MG63 (cell line): ENCODE measurements around the gene ALG11. TPM values are rescaled to one million over a fixed set of nuclear protein-coding genes. Genes with fewer than 3 reads are reported as not detected.
"Not testable (repeated sequence)": the region's sequence is repeated elsewhere in the genome, so short reads cannot be mapped to it uniquely, and the experiment has no call there.

Experiments used
- DNase-seq: peaks from one replicate; pipeline ENCODE4 v3.0.0-alpha.2; 2020
- H3K27me3 ChIP-seq: fragments of 250-450 bp; sonication (Bioruptor Pico); 2 replicates; pipeline ENCODE4 v1.5.1; 2020; ENCODE audit warnings: mild to moderate bottlenecking, moderate library complexity
- H3K36me3 ChIP-seq: fragments of 250-450 bp; sonication (Bioruptor Pico); 2 replicates; pipeline ENCODE4 v1.5.1; 2020; ENCODE audit warnings: mild to moderate bottlenecking, moderate library complexity
- H3K4me3 ChIP-seq: fragments of 250-450 bp; sonication (Bioruptor Pico); 2 replicates; pipeline ENCODE4 v1.5.1; 2020; ENCODE audit warnings: mild to moderate bottlenecking, moderate library complexity
- H3K9me3 ChIP-seq: fragments of 250-450 bp; sonication (Bioruptor Pico); 2 replicates; pipeline ENCODE4 v1.5.1; 2020; ENCODE audit warnings: mild to moderate bottlenecking, moderate library complexity
- total RNA-seq: library from RNA; depleted of rRNA; stranded (reverse); fragments of >200 nt; shearing (Covaris generic); gene quantifications from 2 replicates; pipeline ENCODE4 v1.2.3, GENCODE V29; 2014; ENCODE audit warnings: low replicate concordance; rRNA removed

The ALG11 gene, protein sequence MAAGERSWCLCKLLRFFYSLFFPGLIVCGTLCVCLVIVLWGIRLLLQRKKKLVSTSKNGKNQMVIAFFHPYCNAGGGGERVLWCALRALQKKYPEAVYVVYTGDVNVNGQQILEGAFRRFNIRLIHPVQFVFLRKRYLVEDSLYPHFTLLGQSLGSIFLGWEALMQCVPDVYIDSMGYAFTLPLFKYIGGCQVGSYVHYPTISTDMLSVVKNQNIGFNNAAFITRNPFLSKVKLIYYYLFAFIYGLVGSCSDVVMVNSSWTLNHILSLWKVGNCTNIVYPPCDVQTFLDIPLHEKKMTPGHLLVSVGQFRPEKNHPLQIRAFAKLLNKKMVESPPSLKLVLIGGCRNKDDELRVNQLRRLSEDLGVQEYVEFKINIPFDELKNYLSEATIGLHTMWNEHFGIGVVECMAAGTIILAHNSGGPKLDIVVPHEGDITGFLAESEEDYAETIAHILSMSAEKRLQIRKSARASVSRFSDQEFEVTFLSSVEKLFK
- 9.6 and 16.1 TPM in 2 replicates for total RNA-seq

DNA sequence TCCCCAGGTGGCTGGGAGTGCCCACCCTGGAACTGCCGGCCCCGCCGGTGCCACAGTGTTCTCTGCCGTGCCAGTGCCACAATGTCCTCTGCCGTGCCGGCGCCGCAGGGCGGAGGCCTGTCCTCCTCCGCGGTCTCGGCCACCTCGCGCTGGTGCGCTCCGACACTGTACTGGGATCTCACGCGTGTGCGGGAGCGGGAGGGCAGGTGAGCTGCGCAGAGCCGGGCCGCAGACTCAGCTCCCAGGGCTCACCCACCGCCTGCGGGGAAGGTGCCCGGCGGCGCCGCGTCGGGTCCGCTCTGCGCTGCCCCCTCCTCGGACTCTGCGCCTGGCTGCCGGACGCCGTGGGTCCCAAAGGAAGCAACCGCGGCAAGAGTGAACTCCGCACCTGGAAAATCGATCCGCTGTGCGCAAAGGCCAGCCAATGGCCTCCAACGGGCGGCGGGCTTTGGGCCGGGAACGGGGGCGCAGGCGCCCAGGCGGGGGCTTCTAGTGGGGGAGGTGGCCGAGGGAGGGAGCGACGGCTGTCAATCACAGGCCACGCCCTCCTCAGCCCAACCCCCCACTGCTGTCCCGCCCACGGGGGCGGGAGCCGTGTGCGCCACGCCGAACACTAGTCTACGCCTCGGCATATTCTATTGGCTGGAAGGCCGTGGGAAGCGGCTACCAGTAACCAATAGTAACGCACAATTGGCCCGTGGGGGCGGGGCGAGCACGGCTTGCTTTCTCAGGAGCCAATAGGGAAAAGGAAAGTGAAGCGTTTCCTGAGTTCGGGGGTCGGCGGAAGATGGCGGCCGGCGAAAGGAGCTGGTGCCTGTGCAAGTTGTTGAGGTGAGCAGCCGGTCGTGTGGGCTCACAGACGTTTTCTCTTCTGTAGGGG lies at the start of gene ALG11:
ALG11 (plus strand) TSS at position 767 of the 880 bp plus-strand sequence; CDS start at position 788, 21 bp downstream.
- peak; percentile 96 for DNase-seq
- no peaks in the 10 kb centered on the region for H3K9me3 ChIP-seq
- H3K36me3 ChIP-seq, result no peaks in the 10 kb centered on the region; the same call in none of the 2 replicates
- peaks cover 11% of the 10 kb centered on the region for H3K27me3 ChIP-seq
- peak within 1 kb of the TSS; percentile 77 for H3K4me3 ChIP-seq

DNA sequence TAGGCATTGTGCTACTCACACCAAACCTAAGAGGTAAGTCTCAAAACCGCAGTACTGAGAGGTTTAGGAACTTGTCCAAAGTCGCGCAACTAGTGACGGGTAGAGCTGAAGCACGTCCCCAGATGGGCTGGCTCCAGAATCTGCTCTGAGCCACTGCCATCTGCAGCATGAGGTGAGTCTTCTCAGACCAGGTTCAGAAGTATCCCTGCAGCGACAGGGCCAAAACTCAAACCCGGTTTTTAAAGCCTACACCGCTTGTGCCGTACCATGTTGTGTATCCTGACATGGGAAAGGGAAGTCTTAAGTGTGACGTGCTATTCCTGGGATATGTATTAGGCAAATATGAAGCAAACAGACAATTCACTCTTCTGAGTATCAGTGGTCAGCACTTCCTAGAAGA lies 46.0 kb upstream of the ALG11 start:
- Histone ChIP-seq H3K27me3 (no peaks in the 10 kb centered on the region), H3K4me3 (no peak overlapping the region), H3K9me3 (no peaks in the 10 kb centered on the region), H3K36me3 (no peaks in the 10 kb centered on the region)
- no peak for DNase-seq

DNA sequence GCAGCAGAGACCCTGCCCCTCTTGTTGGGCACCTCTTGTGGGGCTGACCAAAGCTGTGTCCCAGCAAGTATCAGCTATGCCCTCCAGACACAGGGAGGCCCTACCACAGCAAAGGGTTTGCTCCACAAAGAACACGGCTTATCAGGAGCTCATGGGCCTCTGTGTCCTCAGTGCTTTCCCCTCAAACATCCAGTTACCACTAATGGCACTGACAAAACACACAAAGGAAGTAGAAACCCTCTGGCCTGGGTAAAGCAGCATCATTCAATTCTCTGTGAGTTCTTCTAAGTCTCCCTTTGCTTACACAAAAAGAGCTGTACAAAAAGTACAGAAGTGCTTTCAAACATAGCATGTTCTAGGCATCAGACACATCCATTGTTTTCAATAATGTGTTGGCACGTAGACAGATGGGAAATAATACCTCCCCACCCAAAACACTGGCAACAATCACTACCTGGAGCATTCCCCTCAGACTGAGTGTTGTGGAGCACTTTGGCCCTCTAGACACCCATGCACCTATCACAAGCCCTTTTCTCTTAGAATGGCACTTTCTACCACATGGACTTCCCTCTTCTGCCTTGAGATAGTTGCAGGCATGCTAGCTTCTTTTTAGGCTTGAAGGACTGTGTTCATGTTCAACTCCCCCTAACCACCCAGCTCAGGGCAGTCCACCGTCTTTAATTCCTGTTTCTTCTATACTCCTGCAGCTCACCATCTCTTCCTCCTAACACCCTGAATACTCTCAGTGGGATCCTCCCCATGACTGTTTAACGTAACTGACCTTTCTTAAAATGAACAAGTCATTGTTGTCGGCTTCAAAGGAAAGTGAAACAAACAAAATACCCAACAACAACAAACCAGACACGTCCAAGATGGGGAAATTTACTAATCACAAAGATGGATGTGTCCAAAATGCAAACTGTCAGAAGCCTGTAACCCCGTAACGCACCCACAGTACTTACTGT lies 44.4 kb upstream of the ALG11 start:
- Histone ChIP-seq H3K4me3 (no peak overlapping the region), H3K36me3 (no peaks in the 10 kb centered on the region), H3K27me3 (no peaks in the 10 kb centered on the region), H3K9me3 (no peaks in the 10 kb centered on the region)
- no peak for DNase-seq

DNA sequence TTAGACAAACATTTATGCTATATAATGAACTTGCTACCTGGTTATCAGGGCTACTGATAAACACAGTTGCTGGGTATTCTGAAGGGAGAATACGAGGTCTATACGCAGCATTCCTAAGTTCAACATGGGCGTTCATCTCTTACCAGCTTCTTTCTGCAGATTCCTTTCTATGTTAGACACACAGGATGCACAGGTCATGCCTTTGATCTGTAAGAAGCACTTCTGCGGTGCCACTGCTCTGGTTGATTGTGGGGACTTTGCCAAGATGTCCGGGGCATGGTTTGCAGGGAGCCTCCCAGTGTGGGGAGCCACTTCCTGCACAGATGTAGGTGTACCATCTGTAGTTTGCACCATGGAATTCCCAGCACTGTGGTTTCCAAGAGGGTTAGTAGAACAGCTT lies 41.8 kb upstream of the ALG11 start:
- no peaks in the 10 kb centered on the region for H3K9me3 ChIP-seq
- no peak overlapping the region for H3K4me3 ChIP-seq
- DNase-seq, result no peak
- no peaks in the 10 kb centered on the region for H3K36me3 ChIP-seq
- no peaks in the 10 kb centered on the region for H3K27me3 ChIP-seq

DNA sequence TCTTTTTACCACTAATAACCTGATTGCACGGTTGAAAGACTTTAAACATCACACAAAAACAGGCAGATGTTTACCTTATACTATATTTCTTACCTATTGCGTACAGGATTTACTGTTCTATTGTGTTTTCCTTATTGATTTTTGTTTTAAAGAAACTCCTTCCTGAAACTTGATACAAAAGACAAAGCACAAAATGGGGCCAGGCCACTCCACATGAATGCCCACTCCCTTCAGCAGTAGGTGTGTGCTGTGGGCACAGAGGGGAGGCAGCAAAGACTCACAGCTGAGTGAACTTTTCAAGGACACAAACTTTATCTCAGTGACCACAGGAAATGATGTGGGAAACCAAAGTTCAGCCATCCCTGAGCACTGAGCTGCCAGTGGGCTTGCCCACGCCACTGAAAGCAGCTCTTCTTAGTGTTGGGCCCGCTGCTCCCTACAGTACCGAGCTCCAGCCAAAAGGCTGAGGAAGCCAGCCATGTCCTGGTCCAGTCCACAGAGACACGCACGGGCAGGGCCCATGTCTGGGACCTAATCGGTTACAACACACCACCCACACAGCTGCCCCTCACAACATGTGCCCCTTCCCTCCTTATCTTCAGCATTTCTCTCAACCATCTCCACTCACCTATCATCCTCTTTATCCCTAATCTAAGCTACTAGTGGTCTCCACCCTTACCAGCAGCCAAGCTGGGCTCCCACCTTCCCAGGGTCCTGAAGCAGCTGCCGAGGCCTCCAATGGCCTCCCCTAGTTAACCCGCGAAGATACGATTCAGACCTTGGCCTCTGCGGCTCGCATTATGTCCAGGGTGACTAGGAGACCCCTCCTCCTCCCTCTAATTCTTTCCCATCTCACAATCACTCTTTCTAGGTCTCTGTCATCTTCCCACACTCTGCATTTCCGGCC lies 40.4 kb upstream of the ALG11 start:
- Histone ChIP-seq H3K9me3 (no peaks in the 10 kb centered on the region), H3K36me3 (no peaks in the 10 kb centered on the region), H3K27me3 (no peaks in the 10 kb centered on the region), H3K4me3 (no peak overlapping the region)
- DNase-seq, result no peak

DNA sequence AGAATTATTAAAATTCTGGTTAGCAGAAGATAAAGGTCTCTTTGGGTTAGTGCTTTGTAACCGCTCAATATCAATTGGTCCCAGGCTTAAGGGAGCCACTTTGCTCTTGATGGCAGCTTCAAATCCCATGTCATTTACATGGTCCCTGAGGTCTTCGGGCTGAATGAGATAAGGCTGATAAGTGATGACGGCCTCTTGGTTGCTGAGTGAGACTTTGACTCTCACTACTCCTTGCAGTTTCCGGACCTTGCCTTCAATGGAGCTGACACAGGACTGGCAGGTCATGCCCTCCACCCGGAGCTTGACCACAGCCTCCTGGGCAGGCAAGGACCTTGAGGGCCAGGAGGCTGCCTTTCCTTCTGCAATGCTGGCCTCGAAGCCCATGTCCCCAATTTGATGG lies 37.7 kb upstream of the ALG11 start:
- Histone ChIP-seq H3K4me3 (no peak overlapping the region), H3K9me3 (no peaks in the 10 kb centered on the region), H3K36me3 (no peaks in the 10 kb centered on the region), H3K27me3 (no peaks in the 10 kb centered on the region)
- DNase-seq, result no peak

DNA sequence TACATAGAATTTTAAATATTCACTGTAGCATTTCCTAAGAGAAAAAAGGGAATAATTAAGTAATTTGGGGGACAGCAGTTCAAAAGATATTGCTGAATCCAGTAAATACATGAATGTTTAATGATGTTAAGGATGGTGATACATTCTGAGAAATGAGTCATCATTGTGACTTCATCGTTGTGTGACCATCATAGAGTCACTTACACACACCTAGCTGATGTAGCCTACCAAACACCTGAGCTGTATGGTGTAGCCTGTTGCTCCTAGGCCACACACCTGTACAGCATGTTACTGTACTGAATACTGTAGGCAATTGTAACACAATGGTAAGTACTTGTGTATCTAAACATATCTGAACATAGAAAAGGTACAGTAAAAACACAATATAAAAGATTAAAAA lies 35.8 kb upstream of the ALG11 start:
- no peak overlapping the region for H3K4me3 ChIP-seq
- no peaks in the 10 kb centered on the region for H3K27me3 ChIP-seq
- no peak for DNase-seq
- H3K36me3 ChIP-seq, result no peaks in the 10 kb centered on the region
- H3K9me3 ChIP-seq, result no peaks in the 10 kb centered on the region

DNA sequence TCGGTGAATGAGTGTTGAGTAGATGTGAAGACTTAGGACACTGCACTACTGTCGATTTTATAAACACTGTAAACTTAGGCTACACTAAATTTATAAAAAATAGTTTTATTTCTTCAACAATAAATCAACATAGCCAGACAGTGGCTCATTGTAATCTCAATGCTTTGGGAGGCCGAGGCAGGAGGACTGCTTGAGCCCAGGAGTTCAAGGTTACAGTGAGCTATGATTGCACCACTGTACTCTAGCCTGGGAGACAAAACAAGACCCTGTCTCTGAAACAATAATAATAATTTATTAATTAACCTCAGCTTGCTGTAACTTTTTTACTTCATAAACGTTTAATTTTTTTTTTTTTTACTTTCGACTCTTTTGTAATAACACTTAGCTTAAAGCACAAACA lies 35.3 kb upstream of the ALG11 start:
- Histone ChIP-seq H3K27me3 (no peaks in the 10 kb centered on the region), H3K36me3 (no peaks in the 10 kb centered on the region), H3K4me3 (no peak overlapping the region), H3K9me3 (no peaks in the 10 kb centered on the region)
- no peak for DNase-seq

DNA sequence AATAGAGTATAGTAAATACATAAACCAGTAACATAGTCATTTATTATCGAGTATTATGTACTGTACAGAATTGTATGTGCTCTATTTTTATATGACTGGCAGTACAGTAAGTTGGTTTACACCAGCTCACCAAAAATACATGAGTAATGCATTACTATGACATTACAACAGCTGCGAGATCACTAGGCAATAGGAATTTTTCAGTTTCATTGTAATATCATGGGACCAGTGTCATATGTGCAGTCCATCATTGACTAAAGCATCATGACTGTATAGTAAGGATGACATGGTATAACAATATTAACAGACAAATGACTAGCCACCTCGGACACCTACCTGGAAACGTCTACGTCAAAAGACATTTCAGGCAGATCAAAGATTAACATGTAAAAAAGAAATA lies 34.6 kb upstream of the ALG11 start:
- Histone ChIP-seq H3K36me3 (no peaks in the 10 kb centered on the region), H3K4me3 (no peak overlapping the region), H3K27me3 (no peaks in the 10 kb centered on the region), H3K9me3 (no peaks in the 10 kb centered on the region)
- no peak for DNase-seq

DNA sequence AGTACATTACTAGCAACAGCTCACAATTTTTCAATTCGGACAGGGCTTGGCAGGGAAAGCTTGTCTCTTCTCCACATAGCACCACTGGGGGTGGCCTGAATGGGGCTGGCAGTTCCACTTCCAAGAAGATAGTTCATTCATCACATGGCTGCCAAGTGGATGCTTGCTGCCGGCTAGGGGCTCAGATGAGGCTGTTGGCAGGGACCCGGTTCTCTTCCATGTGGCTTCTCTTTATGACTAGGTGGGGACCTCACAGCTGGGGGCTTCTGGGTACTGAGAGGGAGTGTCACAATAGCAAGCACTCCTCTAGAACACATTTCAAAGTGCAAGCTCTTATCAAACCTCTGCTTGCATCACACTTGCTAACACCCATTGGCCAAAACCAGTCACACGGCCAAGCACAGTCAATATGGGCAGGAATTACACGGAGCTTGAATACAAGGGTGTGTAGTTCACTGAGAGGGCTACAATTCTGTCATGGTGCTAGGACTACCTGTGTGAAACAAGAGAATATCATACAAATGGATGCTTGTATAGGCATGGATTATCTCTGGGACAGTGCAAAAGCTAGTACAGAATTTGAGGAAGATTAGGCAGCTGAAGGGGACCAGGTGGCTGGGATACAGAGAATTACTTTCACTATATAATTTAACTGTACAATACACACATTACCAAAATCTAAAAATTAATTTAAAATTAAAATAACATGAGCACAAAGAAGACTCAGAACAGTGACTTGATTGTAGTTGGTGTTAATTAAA lies 33.2 kb upstream of the ALG11 start:
- DNase-seq, result no peak
- Histone ChIP-seq H3K36me3 (no peaks in the 10 kb centered on the region), H3K4me3 (no peak overlapping the region), H3K9me3 (no peaks in the 10 kb centered on the region), H3K27me3 (no peaks in the 10 kb centered on the region)

DNA sequence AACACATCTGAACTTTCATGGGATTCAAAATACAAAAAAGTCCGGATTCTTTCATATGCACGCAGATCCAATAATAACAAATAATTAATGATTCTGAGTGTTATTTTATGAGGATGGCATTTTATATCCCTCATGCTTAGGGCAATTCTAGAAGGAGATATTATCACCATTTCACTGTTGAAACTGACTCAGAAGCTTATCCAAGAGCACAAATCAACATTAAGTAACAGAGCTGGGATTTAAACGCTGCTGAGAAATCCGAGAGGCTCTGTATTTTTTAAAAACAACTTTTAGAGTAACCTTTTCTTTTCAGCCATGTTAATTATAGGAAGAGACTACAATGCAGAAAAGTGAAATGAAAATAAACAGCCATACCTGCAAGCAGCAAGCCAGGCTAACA lies 31.3 kb upstream of the ALG11 start:
- Histone ChIP-seq H3K9me3 (no peaks in the 10 kb centered on the region), H3K27me3 (no peaks in the 10 kb centered on the region), H3K4me3 (no peak overlapping the region), H3K36me3 (no peaks in the 10 kb centered on the region)
- DNase-seq, result no peak

DNA sequence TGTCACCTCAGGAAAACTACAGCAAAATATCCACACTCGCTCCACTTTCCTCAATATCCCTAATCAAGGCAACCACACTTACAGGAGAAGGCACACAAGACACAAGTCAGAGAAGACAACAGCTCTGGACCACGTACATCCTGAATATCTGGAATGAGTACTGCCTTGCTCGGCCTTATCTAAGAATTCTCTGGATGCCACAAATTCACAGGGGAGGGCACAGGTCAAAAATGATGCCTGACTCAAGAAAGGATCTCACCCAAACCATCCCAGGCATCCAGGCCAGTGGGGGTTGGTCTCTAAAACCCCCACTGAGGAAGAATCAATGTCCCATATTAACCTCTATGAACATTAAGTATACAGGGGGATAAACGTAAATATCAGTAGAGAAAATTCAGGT lies 30.8 kb upstream of the ALG11 start:
- no peaks in the 10 kb centered on the region for H3K36me3 ChIP-seq
- H3K9me3 ChIP-seq, result no peaks in the 10 kb centered on the region
- no peaks in the 10 kb centered on the region for H3K27me3 ChIP-seq
- H3K4me3 ChIP-seq, result no peak overlapping the region
- no peak for DNase-seq

DNA sequence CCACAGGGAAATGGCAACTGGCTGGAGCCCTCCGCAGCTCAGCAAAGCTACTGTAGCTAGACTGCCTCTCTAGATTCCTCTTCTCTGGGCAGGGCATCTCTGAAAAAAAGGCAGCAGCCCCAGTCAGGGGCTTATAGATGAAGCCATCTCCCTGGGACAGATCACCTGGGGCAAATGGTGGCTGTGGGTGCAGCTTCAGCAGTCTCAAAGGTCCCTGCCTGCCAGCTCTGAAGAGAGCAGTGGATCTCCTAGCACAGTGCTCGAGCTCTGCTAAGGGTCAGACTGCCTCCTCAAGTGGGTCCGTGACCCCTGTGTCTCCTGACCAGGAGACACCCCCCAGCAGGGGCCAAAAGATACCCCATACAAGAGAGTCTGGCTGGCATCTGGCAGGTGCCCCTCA lies 28.9 kb upstream of the ALG11 start:
- H3K4me3 ChIP-seq, H3K9me3 ChIP-seq, DNase-seq, H3K36me3 ChIP-seq, H3K27me3 ChIP-seq: not testable (repeated sequence)

DNA sequence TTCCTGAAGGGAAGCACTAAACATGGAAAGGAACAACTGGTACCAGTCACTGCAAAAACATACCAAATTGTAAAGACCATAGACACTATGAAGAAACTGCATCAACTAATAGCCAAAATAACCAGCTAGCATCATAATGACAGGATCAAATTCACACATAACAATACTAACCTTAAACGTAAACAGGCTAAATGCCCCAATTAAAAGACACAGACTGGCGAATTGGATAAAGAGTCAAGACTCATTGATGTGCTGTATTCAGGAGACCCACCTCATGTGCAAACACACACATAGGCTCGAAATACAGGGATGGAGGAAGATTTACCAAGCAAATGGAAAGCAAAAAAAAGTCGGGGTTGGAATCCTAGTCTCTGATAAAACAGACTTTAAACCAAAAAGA lies 27.3 kb upstream of the ALG11 start:
- H3K9me3 ChIP-seq, H3K27me3 ChIP-seq, DNase-seq, H3K36me3 ChIP-seq, H3K4me3 ChIP-seq: not testable (repeated sequence)

DNA sequence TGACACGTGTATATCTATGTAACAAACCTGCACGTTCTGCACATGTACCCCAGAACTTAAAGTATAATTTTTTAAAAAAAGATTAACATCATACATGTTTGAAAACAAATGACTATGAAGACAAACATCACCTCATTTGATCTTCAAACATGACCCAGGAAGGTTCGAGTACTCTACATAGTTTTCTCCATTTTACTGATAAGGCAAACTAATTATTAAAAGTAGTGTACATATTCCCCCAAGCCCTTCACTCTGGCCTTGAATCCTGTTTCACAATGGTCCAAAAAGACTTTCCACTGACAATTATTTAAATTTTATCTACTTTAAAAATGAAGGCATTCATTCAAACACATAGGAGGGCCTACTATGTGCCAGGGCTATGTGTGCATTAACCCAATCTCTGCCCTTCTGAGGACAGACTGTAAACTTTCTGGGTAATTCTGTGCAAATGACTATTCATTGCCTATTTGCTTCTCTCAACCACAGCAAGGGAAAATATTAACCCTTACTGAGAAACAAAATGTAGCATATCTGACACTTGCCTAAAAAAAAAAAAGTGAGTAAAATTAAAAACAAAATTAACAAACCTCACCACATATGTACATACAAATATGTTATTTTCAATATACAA lies 23.1 kb upstream of the ALG11 start:
- no peaks in the 10 kb centered on the region for H3K9me3 ChIP-seq
- DNase-seq, result no peak

More for the DNA sequence above, 23.1 kb upstream of the ALG11 start:
- Histone ChIP-seq H3K4me3 (no peak overlapping the region), H3K27me3 (no peaks in the 10 kb centered on the region), H3K36me3 (no peaks in the 10 kb centered on the region)
